Right forelimb (tissue), 1 donor: ENCODE measurements around the gene RALBP1.

Experiments used
- DNase-seq: peaks from one replicate; pipeline ENCODE4 v3.0.0-alpha.2; 2018

RALBP1 gene

GRCh38 chr18:9552616-9553015 is 77.3 kb downstream of the RALBP1 start:
- DNase-seq = no peak

- DNase-seq = no peak
Observed at GRCh38 chr18:9557250-9557943, 82.1 kb downstream of the RALBP1 start.

- no peak for DNase-seq
Observed at GRCh38 chr18:9558387-9559064, 83.2 kb downstream of the RALBP1 start.

GRCh38 chr18:9559253-9559652 is 83.9 kb downstream of the RALBP1 start:
- DNase-seq = no peak

GRCh38 chr18:9561759-9562158 is 86.4 kb downstream of the RALBP1 start:
- no peak for DNase-seq

- DNase-seq = no peak
Observed at GRCh38 chr18:9562584-9562983, 87.3 kb downstream of the RALBP1 start.

- no peak for DNase-seq
Observed at GRCh38 chr18:9563331-9563730, 88.0 kb downstream of the RALBP1 start.

GRCh38 chr18:9565407-9565806 is 90.1 kb downstream of the RALBP1 start:
- DNase-seq = no peak

GRCh38 chr18:9568186-9568585 is 92.9 kb downstream of the RALBP1 start:
- DNase-seq = no peak

GRCh38 chr18:9569178-9569577 is 93.9 kb downstream of the RALBP1 start:
- DNase-seq = no peak

GRCh38 chr18:9570255-9570654 is 94.9 kb downstream of the RALBP1 start:
- no peak for DNase-seq

GRCh38 chr18:9571546-9571945 is 96.2 kb downstream of the RALBP1 start:
- no peak for DNase-seq

- DNase-seq = no peak
Observed at GRCh38 chr18:9574473-9575115, 99.3 kb downstream of the RALBP1 start.

GRCh38 chr18:9575558-9575957 is 100.2 kb downstream of the RALBP1 start:
- DNase-seq = peak; percentile 66

GRCh38 chr18:9577361-9577760 is 102.0 kb downstream of the RALBP1 start:
- no peak for DNase-seq

GRCh38 chr18:9578306-9578705 is 103.0 kb downstream of the RALBP1 start:
- DNase-seq = no peak

GRCh38 chr18:9581667-9582066 is 106.4 kb downstream of the RALBP1 start:
- no peak for DNase-seq

GRCh38 chr18:9586814-9587213 is 111.5 kb downstream of the RALBP1 start:
- no peak for DNase-seq
